ENCODE measurements around the gene RBMS3.
"Not testable (repeated sequence)": the region's sequence is repeated elsewhere in the genome, so short reads cannot be mapped to it uniquely, and the experiment has no call there.

Gene RBMS3

DNA sequence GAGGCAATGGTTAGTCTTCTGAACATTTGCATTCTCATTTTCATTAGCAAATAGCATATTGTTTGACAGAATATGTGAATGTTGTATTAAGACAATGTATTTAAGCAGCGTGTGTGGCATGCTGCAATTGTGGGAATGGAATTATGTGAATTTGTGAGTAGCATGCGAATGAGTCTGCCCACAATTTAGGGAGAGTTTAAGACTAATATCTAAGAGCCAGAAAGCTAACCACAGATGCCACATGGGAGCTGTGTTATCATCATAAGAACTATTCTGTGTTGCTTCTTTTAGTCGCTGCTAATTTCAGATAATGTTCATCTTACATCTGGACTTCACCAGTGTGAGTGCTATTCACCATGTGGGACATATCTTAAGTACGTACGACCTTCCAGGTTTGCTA, 494.5 kb downstream of the RBMS3 start:
- DNase-seq (ENCODE audit: low read depth): no peak

DNA sequence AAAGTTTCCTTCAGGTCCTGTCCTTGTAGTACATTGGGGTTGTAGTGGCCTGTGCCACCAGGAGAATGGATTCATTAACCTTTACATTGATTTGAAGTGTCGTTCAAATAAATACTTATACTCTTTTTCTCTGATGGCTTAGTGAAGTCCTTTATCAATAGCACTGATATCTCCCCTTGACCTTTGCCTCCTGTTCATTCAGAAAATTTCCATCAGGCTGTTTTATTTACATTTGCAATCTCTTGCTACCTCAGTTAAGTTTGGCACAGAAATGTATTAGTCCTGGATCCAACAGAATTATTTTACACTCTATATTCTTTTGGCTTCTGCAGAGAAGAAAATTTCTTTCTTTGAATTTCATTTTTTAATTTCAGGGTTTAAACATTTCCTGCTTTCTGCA, 497.0 kb downstream of the RBMS3 start:
- no peak for DNase-seq (ENCODE audit: low read depth)

DNA sequence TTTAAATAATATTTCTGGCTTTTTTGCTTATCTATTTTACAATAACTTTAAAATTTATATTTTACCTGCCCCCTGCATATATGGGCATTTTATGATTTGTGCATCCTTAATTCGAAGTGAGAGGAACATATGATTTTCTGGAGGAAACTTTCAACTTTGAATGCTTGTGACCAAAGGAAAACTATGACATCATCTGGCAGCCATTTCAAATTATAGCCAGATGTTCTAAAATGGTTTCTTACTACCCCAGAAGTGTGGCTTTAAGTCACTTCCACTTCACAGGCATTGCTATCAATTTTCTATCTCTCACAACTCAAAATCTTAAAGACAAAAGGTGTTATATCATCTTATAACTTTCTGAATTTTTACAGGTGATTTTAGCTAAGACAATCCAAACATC, 508.8 kb downstream of the RBMS3 start:
- DNase-seq (ENCODE audit: low read depth): no peak

DNA sequence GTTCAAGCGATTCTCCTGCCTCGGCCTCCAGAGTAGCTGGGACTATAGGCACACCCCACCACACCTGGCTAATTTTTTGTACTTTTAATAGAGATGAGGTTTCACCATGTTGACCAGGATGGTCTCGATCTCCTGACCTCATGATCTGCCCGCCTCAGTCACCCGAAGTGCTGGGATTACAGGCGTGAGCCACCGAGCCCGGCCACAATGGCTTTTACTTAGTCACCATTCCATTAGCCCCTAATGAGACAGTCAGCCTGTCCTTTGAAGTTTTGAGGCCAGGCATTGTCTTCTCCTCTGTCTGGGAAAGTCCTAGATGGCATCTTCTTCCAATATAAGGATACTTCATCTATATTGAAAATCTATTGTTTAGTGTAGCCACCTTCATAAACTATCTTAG, 515.9 kb downstream of the RBMS3 start:
- DNase-seq (ENCODE audit: low read depth): no peak

DNA sequence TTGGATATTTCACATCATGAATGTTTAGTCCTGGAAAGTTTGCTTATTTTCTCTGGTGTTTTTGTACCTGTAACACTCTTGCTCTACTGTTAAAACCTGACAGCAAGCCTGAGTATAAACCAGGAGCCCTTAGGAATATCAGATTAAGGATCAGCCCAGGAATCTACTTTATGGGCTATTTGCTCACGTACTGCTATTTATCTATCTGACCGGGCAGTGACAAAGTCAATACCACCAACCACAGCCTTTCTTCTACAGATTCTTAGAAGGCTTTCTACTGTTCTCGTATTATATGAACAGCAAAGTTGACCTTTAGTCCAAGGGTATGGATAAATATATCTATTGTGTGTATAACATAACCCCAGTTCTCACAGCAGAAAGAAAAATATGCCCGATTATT, 521.2 kb downstream of the RBMS3 start:
- no peak for DNase-seq (ENCODE audit: low read depth)

DNA sequence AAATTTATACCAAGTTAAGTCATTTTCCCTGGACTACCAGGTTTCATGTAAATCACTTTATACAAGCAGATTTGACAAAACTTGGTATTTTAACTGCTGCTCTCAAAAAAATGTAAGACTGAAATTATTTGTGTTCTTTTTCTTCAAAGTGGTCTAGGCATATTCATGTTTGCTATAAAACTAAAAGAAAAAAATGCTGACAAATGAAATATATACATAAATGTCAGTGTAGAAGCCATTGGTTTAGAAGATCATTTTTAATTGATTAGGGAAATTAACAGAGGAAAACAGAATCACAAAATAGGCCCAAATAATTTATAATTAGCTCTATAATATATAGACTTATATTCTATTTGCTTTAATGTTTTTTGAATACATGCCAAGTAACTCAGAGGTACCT, 523.2 kb downstream of the RBMS3 start:
- no peak for DNase-seq (ENCODE audit: low read depth)

DNA sequence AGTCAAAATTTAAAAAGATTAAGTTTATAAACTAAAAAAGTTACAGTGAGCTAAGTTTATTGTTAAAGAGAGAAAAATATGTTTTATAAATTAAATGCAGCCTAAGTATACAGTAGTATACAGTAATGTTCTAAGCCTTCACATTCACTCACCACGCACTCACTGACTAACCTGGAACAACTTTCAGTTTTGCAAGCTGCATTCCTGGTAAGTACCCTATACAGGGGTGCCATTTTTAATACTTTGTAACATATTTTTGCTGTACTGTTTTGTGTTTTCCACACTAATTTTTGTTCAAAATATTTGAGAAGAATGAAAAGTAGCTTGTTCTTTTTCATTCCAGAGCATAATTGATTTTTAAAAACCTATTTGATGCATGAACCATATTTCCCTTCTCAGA, 524.9 kb downstream of the RBMS3 start:
- no peak for DNase-seq (ENCODE audit: low read depth)

DNA sequence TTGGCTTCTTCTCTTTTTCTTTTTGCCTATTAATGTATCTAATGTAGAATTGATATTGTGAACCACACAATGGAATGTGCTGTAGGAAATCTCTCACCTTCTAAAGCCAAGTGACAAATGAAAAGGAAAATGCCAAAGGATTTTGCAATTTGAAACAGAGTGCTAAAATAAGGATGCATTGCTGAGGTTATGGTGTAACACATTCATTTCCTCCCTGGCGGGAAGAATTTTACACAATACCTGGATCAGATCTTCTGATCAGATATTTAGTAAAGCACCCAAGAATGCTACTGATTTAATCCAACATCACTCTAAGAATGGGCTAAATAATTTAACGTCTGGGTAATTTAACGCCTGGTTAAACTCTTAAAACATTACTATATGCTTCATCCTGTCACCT, 527.5 kb downstream of the RBMS3 start:
- DNase-seq (ENCODE audit: low read depth): not testable (repeated sequence)

DNA sequence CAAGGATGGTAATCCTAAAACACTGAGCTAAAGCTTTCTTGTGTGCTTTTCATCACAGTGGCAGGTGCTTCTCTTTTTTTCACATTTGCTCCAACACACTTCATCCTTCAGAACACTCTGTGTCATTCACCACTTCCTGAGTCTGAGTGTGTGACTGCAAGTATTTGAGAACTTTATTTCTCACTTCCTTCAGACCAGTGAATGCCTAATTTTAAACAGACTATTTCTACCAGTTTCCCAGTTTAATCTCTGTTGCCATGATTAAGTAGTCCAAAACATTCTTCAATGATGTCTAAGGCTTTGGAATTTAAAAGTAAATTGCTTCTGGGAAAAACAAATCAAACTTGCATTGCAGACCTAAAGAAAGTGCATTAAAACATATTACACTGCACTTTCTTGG, 541.2 kb downstream of the RBMS3 start:
- no peak for DNase-seq (ENCODE audit: low read depth)

DNA sequence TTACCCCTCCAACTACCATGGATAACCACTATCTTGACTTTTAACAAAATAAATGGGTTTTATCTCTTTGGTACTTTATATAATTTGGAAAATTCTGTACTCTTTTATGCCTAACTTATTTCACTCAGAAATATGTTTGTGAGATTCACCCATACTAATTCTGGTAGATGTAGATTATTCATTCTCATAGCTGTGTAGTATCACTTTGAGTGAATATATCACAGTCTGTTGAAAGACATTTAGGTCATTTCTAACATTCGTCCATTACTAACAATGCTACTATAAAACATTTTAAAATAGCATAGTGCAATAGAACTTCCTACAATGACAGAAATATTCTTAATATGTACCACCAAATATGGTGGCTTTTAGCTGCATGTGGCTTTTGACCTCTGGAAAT, 542.4 kb downstream of the RBMS3 start:
- DNase-seq (ENCODE audit: low read depth): no peak

DNA sequence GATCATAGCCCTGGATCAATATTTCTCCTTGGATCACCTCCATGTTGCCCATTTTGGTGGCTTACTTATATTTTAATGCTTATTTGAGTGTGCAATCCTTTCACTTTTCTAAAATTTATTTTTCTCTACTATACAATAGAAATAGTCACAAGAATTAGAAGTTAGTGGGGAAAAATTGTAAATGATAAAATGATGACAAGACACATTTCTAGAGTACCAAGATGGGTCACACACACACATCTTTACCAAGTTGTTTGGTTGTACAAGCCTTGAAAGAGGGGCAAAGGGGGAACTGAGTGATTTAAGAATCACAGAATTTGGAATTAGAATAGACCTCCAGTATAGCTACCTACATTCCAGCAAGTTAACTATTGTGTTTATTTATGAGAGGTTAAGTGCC, 545.8 kb downstream of the RBMS3 start:
- DNase-seq (ENCODE audit: low read depth): no peak

DNA sequence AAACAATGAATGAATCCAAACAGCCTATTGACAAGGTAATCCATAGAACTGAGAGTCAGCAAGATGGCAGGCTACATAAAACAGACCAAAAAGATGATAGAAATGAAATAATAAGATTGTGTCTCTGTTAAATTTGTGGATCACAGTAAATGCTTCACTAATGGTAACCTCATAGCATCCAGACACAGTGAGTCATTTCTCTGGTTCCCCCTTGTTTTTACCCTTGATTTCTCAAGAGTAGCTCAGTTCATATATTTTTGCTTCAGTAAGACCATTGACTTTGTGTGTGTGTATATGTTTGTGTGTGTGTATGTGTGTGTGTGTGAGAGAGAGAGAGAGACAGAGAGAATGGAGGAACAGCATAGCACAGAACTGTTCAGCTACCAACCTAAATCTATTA, 546.9 kb downstream of the RBMS3 start:
- no peak for DNase-seq (ENCODE audit: low read depth)

DNA sequence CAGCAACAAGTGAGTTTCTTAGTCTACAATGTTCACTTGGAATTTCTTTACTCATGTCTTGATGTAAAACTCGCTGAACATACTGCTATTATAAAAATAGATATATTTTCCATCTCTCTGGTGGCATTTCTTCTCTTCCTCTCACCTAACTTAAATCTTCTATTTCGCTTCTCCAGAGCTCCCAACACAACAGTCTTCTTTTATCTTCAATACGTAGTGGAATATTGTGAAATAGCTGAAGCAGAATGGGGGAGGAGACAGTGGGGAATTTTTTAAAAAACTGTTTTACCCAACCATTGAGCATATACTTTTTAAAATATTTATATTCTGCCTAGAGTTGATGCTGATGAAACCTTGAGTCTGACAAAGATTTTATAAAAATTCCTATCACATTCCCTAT, 548.5 kb downstream of the RBMS3 start:
- DNase-seq (ENCODE audit: low read depth): no peak

DNA sequence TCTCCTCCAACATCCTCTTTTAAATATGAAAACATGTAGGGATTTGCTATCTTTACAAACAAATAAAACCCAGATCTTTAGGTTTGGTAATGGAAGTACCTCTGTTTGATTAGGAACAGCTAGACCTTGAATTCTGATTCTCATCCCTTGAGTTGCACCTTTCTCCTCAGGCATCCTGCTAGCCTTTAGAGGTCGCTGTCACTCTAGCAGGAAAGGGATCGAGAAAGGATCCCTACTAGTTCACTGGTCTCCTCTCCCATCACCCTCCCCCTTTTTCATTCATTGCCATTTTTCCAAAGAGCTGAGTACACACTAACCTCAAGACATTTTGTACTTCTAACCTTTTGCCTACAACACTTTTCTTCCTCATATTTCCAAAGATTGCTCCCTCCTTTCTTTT, 569.8 kb downstream of the RBMS3 start:
- no peak for DNase-seq (ENCODE audit: low read depth)

DNA sequence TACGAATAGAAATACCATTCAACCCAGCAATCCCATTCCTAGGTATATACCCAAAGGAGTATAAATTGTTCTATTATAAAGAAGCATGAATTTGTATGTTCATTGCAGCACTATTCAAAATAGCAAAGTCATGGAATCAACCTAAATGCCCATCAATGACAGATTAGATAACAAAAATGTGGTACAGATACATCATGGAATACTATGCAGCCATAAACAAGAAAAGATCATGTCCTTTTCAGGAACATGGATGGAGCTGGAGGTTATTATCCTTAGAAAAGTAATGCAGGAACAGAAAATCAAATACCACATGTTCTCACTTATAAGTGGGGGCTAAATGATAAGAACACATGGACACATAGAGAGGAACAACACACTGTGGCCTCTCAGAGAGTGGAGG, 571.9 kb downstream of the RBMS3 start:
- DNase-seq (ENCODE audit: low read depth): no peak

DNA sequence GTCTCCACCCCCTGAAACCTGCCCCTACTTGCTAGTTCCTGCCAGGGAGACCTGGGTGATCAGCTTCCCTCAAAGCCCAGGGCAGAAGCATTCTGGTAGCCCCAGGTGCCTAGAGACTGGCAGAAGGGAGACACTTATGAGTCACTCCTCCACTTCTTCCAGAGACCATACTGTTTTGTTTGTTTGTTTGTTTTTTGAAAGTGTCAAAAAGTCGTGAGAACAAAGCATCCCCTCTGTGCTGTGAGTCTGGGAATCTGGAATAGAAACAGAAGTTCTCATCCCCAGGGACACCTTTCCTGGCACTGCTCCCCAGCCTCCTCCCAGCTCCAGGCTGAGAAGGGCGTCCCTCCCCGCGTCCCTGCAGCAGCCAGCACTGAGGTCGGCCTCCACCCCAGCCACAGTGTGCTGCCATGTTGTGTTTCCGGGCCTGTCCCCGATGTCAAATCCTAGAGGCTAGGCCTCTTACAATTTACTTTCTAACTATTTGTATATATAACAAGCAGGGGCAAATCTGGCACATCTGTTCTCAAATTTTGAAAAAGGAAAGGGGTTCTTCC, 573.0 kb downstream of the RBMS3 start:
- no peak for DNase-seq (ENCODE audit: low read depth)

DNA sequence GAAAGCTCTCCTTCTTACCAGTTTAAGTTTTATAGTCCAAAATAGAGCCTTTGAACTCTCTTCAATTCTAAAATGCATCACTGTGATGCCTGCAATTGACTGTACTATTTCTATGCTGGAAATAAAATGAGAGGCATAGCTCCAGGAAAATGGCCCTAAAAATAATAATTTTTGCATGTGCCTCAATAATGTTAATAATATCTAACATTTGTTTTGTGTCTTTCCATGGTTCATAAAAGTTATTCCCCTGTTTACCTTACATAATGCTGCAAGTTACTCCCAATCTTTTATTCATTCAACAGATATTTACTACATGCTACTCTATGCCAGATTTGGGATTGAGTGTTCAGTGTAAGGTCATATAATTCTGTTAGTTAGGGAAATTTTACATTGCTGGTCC, 574.0 kb downstream of the RBMS3 start:
- DNase-seq (ENCODE audit: low read depth): no peak

DNA sequence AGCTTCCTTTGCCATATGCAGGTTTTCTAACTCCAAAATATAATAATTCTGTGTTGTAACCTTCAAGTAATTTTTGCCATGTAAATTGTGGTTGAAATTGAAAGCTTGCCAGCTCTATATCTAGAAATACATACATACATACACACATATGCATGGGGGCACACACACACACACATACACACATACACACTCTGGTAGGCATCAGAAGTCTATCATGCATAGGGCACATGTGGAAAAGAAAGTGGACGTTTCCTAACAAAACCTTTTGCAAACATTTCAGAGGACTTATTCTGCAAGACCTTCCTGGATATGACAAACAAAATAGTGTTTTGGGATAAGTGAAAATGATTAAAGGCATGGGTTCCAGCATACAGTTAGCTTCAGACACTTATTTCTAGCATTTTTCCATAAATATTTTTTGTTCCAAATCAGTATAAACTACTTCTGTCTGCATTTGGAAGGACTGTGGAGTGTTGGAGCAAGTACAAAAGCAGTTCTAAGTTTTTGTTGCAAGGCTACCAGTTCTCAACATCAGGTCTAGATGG, 578.9 kb downstream of the RBMS3 start:
- no peak for DNase-seq (ENCODE audit: low read depth)

DNA sequence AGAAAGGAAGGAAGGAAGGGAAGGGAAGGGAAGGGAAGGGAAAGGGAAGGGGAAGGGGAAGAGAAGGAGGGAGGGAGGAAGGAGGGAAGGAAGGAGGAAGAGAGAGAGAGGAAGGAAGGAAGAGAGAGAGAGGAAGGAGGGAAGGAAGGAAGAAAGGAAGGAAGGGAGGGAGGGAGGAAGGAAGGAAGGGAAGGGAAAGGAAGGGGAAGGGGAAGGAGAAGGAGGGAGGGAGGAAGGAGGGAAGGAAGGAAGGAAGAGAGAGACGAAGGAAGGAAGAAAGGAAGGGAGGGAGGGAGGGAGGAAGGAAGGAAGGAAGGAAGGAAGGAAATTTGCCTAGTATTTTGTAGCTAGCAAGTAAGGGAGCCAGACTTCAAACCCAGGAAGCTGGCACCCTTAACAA, 583.9 kb downstream of the RBMS3 start:
- no peak for DNase-seq (ENCODE audit: low read depth)

DNA sequence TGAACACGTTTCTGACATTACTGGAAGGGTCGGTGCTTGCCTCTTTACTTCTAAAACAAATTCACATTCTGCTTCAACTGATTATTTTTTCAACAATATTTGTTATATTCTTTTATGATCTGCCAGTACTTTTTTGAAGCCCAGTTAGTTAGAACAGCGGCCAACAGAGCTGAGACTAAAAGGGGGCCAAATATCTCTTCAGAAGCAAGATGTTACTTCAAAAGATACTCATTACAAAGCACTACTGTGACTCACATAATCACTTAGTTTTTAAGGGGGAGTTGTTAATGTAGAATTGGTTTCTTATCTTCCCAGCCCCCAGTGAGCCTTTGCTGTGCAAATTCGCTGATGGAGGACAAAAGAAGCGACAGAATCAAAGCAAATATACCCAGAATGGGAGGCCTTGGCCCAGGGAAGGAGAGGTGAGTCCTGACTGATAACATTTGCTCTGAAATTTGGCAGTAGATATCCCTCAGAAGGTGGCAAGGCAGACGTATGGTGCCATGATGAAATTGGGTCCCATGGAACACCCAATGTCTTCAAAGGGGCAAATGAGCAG, 587.8 kb downstream of the RBMS3 start:
- DNase-seq (ENCODE audit: low read depth): no peak

DNA sequence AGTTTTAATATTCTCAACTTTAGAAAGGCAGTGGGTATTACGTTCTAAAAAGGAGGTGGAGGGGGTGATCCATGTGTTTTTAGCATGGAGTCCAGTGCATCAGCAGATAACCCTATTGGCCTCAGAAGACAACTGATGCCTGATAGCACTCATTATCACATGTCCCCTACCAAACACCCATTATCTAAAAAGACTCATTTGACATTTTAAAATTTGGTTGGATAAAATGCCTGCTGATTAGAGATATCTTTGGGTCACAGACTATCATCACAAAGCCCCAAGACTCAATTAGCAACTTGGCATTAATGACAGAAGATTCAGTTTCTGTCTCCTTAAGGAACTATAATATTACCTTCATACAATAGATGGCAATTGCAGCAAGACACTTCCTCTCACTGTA, 589.3 kb downstream of the RBMS3 start:
- DNase-seq (ENCODE audit: low read depth): no peak

DNA sequence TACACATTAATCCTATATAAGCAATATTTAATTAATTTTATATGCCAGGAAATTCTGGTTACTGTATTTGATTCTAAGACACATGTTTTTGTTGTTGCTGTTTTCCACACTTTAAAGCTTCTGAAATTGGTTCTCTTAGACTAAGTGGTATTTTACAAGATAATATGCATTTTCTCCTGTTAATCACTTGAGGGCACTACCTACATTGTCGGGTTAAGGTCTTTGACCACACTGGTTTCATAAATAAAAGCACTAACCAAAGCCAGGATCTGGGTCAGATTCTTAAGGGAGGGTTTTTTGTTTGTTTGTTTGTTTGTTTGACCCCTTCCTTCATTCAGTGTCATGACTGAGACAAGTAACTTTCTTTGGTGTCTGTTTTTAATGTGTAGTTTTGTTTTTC, 590.2 kb downstream of the RBMS3 start:
- no peak for DNase-seq (ENCODE audit: low read depth)

DNA sequence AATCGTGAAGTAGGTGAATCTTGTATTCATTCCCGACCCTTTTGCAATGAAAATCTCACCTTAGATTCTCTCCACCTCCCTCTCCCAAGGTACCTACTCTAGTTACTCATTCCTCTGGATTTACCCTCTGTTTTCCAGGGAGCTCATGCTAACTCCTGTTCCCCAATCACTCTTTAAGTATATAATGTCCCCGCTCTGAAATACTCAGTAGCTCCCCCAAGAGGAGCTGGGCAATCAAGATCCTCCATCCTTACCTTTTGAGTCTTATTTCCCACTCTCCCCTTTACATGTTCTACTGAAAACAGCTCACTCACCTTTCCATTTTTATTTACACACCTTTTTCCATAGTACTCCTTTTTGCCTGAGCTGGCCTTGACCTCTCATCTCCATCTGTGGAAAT, 599.9 kb downstream of the RBMS3 start:
- DNase-seq (ENCODE audit: low read depth): no peak

DNA sequence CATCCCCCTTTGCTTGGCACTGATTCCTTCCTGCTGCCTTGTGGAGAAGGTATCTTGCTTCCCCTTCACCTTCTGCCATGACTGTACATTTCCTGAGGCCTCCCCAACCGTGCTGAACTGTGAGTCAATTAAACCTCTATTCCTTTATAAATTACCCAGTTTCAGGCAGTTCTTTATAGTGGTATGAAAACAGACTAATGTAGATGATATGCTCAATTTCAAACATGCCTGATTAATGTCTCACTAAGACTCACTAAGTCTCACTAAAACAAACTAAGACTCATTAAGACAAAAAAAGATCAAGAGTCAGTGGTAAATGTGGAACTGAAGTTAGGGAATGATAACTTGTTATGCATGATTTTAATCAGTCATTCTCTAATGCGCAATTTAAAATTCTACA, 606.6 kb downstream of the RBMS3 start:
- DNase-seq (ENCODE audit: low read depth): no peak

DNA sequence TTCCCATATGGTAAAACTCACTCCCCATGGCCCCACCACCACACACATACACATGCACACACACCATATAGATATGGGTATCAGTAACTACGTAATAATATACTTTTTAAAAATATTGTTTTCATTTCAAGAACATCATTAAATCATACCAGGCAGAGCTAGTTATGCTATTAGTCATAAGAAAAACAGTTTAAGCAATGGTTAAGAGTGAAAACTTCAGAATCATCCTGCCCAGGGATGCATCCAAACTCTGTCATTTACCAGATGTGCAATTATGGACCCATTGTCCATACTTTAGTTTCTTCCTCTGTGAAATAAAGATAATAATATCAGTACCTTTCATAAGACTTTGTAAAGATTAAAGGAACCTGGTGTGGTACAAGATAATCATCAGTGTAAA, 608.3 kb downstream of the RBMS3 start:
- DNase-seq (ENCODE audit: low read depth): no peak
